IPS-18c (cell line): ENCODE measurements around the gene ADISSP.

Experiments
- H3K4me3 ChIP-seq: 2 replicates; pipeline ENCODE4 v1.7.0; 2013; ENCODE audit warnings: low read depth, mild to moderate bottlenecking, low read length, moderate library complexity; ENCODE audit not compliant: insufficient read depth
- H3K9me3 ChIP-seq: one replicate; pipeline ENCODE4 v1.6.1; 2013; ENCODE audit warnings: mild to moderate bottlenecking, low read length, moderate library complexity; ENCODE audit not compliant: control insufficient read depth, insufficient read depth

The ADISSP gene

GRCh38 chr20:3765171-3765882 lies 2.2 kb downstream of the ADISSP start:
- no peak overlapping the region for H3K4me3 ChIP-seq
- peaks cover 4% of the 10 kb centered on the region for H3K9me3 ChIP-seq

GRCh38 chr20:3764659-3765058 lies 2.9 kb downstream of the ADISSP start:
- peaks cover 4% of the 10 kb centered on the region for H3K9me3 ChIP-seq
- H3K4me3 ChIP-seq: no peak overlapping the region

GRCh38 chr20:3763671-3764601 lies 3.6 kb downstream of the ADISSP start:
- Histone ChIP-seq H3K9me3 (peaks cover 4% of the 10 kb centered on the region), H3K4me3 (no peak overlapping the region)

GRCh38 chr20:3760655-3761348 lies 6.8 kb downstream of the ADISSP start:
- Histone ChIP-seq H3K9me3 (peaks cover 2% of the 10 kb centered on the region), H3K4me3 (no peak overlapping the region)

GRCh38 chr20:3759884-3760283 lies 7.7 kb downstream of the ADISSP start:
- peaks cover under 1% of the 10 kb centered on the region for H3K9me3 ChIP-seq
- no peak overlapping the region for H3K4me3 ChIP-seq

- H3K4me3 ChIP-seq: no peak overlapping the region; the same call in 1 of the 2 replicates
- H3K9me3 ChIP-seq: no peaks in the 10 kb centered on the region
Measured at GRCh38 chr20:3759316-3759823, 8.2 kb downstream of the ADISSP start.

- Histone ChIP-seq H3K4me3 (no peak overlapping the region), H3K9me3 (no peaks in the 10 kb centered on the region)
Measured at GRCh38 chr20:3758566-3758965, 9.0 kb downstream of the ADISSP start.

- Histone ChIP-seq H3K4me3 (no peak overlapping the region), H3K9me3 (no peaks in the 10 kb centered on the region)
Measured at GRCh38 chr20:3757268-3757667, 10.3 kb downstream of the ADISSP start.

- Histone ChIP-seq H3K4me3 (no peak overlapping the region), H3K9me3 (peaks cover 1% of the 10 kb centered on the region)
Measured at GRCh38 chr20:3755814-3756480, 11.6 kb downstream of the ADISSP start.

- peaks cover 2% of the 10 kb centered on the region for H3K9me3 ChIP-seq
- no peak overlapping the region for H3K4me3 ChIP-seq
Measured at GRCh38 chr20:3755269-3755668, 12.3 kb downstream of the ADISSP start.

- H3K9me3 ChIP-seq: peaks cover 2% of the 10 kb centered on the region
- H3K4me3 ChIP-seq: no peak overlapping the region
Measured at GRCh38 chr20:3754276-3754630, 13.3 kb downstream of the ADISSP start.

- peaks cover 2% of the 10 kb centered on the region for H3K9me3 ChIP-seq
Measured at GRCh38 chr20:3753501-3754275, 13.9 kb downstream of the ADISSP start.

GRCh38 chr20:3753098-3753497 lies 14.5 kb downstream of the ADISSP start:
- H3K4me3 ChIP-seq: no peak overlapping the region
- peaks cover 2% of the 10 kb centered on the region for H3K9me3 ChIP-seq

More at GRCh38 chr20:3753501-3754275, 13.9 kb downstream of the ADISSP start:
- H3K4me3 ChIP-seq: no peak overlapping the region

- Histone ChIP-seq H3K4me3 (no peak overlapping the region), H3K9me3 (peaks cover 2% of the 10 kb centered on the region)
Measured at GRCh38 chr20:3752386-3752759, 15.2 kb downstream of the ADISSP start.

GRCh38 chr20:3751675-3752385 lies 15.7 kb downstream of the ADISSP start:
- Histone ChIP-seq H3K4me3 (no peak overlapping the region), H3K9me3 (peaks cover 2% of the 10 kb centered on the region)

GRCh38 chr20:3751305-3751674 lies 16.3 kb downstream of the ADISSP start:
- H3K4me3 ChIP-seq: no peak overlapping the region
- H3K9me3 ChIP-seq: peaks cover 2% of the 10 kb centered on the region
